ENCODE measurements around the gene CYB561D1. TPM values are rescaled to one million over a fixed set of nuclear protein-coding genes. Genes with fewer than 3 reads are reported as not detected.

The CYB561D1 gene
- total and polyA plus RNA-seq, 2 of the 8 experiments (the other 6 are each of a cell fraction or from before 2014, with no cell fraction given), result 3.6 to 3.8 TPM

GRCh38 chr1:109490029-109490933, 3.6 kb upstream of the CYB561D1 start:
- Histone ChIP-seq H4K91ac (replicated peaks; ENCODE audit: insufficient read length, low read length) (no peak overlapping the region), H4K5ac (ENCODE audit: insufficient read length, low read depth, low read length) (no peak overlapping the region), H3K9ac (replicated peaks in 1 of 4; ENCODE audit: extremely low read depth in 1 of 4, low read depth in 3 of 4, low read length in 3 of 4) (no peak overlapping the region), H3K36me3 (ENCODE audit: control insufficient read depth in 2 of 4, insufficient read depth in 4 of 4, low read length in 3 of 4) (no peaks in the 10 kb centered on the region; a peak in 1 of 8 replicates), H3K27ac (ENCODE audit: low read depth, low read length) (no peak overlapping the region), H3K56ac (replicated peaks; ENCODE audit: insufficient read length, low read depth, low read length) (no peak overlapping the region), H2BK12ac (ENCODE audit: low read depth, low read length) (no peak overlapping the region), H3K9me3 (ENCODE audit: insufficient read depth in 2 of 2, low read depth in 1 of 2, low read length in 1 of 2) (no peaks in the 10 kb centered on the region), H3K79me2 (ENCODE audit: control insufficient read depth in 1 of 2, insufficient read depth in 2 of 2, low read length in 2 of 2) (no peaks in the 10 kb centered on the region), H3K4me1 (replicated peaks in 1 of 4; ENCODE audit: control insufficient read depth in 3 of 4, insufficient read depth in 4 of 4, low read length in 3 of 4) (peaks cover 0 to 2% (median 0%) of the 10 kb centered on the region in 4 experiments; a peak in 1 of 7 replicates), H3K14ac (ENCODE audit: insufficient read length) (no peak overlapping the region), H2BK5ac (ENCODE audit: low read depth, low read length) (no peak overlapping the region), H3K79me1 (ENCODE audit: low read depth, low read length) (no peaks in the 10 kb centered on the region; the same call in 1 of the 2 replicates), H3K23me2 (ENCODE audit: low read depth, low read length) (peaks cover 4% of the 10 kb centered on the region), H2BK15ac (ENCODE audit: low read length) (no peak overlapping the region), H2BK120ac (replicated peaks; ENCODE audit: low read depth, low read length) (no peak overlapping the region), H3K18ac (ENCODE audit: extremely low read depth, low read length) (no peak overlapping the region), H4K20me1 (replicated peaks in 1 of 2; ENCODE audit: control insufficient read depth in 1 of 2, insufficient read depth in 2 of 2, low read length in 2 of 2) (peaks cover 0 to 1% of the 10 kb centered on the region in 2 experiments), H2BK20ac (ENCODE audit: low read length) (no peak overlapping the region), H3K27me3 (replicated peaks in 1 of 4; ENCODE audit: control insufficient read depth in 3 of 4, extremely low read depth in 1 of 4, insufficient read depth in 3 of 4, low read length in 3 of 4) (no peaks in the 10 kb centered on the region), H3K23ac (ENCODE audit: insufficient read length) (no peak overlapping the region), H3K4me2 (ENCODE audit: insufficient read depth in 1 of 2, low read depth in 2 of 2, low read length in 2 of 2) (no peak overlapping the region), H2AK5ac (ENCODE audit: low read depth, low read length) (no peak overlapping the region), H4K8ac (ENCODE audit: extremely low read depth, insufficient read depth, low read length) (no peak overlapping the region), H3K4me3 (ENCODE audit: extremely low read depth in 1 of 4, insufficient read depth in 2 of 4, low read depth in 3 of 4, low read length in 4 of 4) (no peak overlapping the region), H3K4ac (replicated peaks; ENCODE audit: insufficient read length, low read depth, low read length) (no peak overlapping the region), H2AFZ (ENCODE audit: low read length) (no peak overlapping the region)
- TF ChIP-seq CTCF (IDR thresholded peaks at IDR 0.05; ENCODE audit: control extremely low read depth in 1 of 3, insufficient read depth in 1 of 3, low read depth in 1 of 3, low read length in 3 of 3) (peak; percentile 79 to 84 (median 82)), RAD21 (IDR thresholded peaks at IDR 0.05 in 1 of 2, conservative IDR thresholded peaks at IDR 0.05 in 1 of 2; ENCODE audit: low read depth in 2 of 2, low read length in 2 of 2) (peak; percentile 35 to 67; a peak in 3 of 4 replicates), YY1 (IDR thresholded peaks at IDR 0.05; ENCODE audit: low read depth, low read length) (no peak), POLR2AphosphoS5 (IDR thresholded peaks at IDR 0.05; ENCODE audit: low read depth, low read length) (no peak)
- FAIRE-seq (no peak), DNase-seq (ENCODE audit: low read depth in 1 of 2, low spot score in 2 of 2) (peak in 1 of 2 experiments; percentile 88)
- POLR2A ChIA-PET (ENCODE audit: partially characterized antibody), result interaction anchor here (0.8 to 3.1 kb wide), 6 partner anchors 10 to 204 kb away, joined by 3 to 10 read pairs (median 4); partner anchors contain the start of gene GPR61
- 97% methylated on average over 9 of the region's 11 CpGs; no CpG with 5 or more reads in 1 of the 2 experiments for WGBS, 2 experiments (ENCODE audit: extremely low coverage in 1 of 2, insufficient coverage in 1 of 2, insufficient read length in 1 of 2, insufficient replicate concordance in 2 of 2, low coverage in 1 of 2, low lambda C conversion rate in 2 of 2, missing lambda C conversion rate in 1 of 2)
- CTCF ChIA-PET (ENCODE audit: partially characterized antibody), result interaction anchor here (0.6 to 43.7 kb wide), 23 partner anchors 11 to 517 kb away, joined by 3 to 1755 read pairs (median 3); partner anchors contain the start of genes AMIGO1, ATXN7L2, GNAI3 and GPR61

Data from H1 (cell line).